Measurements from ENCODE around the gene GJD4. TPM values are rescaled to one million over a fixed set of nuclear protein-coding genes. Genes with fewer than 3 reads are reported as not detected.

Gene GJD4
- total RNA-seq, 1 experiment from 2014 or later = not detected

GRCh38 chr10:35635576-35635975 is 30.4 kb downstream of the GJD4 start (continued):
- peak; percentile 55 to 92 (median 84) for TF ChIP-seq CTCF (IDR thresholded peaks at IDR 0.05 in 2 of 3, conservative IDR thresholded peaks at IDR 0.05 in 1 of 3; ENCODE audit: borderline replicate concordance in 1 of 3, insufficient read depth in 1 of 3, low read depth in 2 of 3, low read length in 2 of 3)

GRCh38 chr10:35636956-35637355 is 31.8 kb downstream of the GJD4 start:
- H3K9me3 ChIP-seq (ENCODE audit: control insufficient read depth in 1 of 2, insufficient read depth in 1 of 2, low read depth in 1 of 2, low read length in 2 of 2) = no peaks in the 10 kb centered on the region
- ChIA-PET RAD21 (ENCODE audit: low non-redundant PET in 1 of 2, low total read pairs in 2 of 2, uncharacterized antibody in 2 of 2, unreplicated experiment in 2 of 2) (no interaction called here), CTCF (no interaction called here), POLR2A (no interaction called here)
- H3K27ac ChIP-seq (ENCODE audit: low read depth, low read length) = no peak overlapping the region
- ATAC-seq (no peak), DNase-seq (ENCODE audit: low read depth, low spot score) (no peak)
- no peaks in the 10 kb centered on the region for H3K36me3 ChIP-seq (ENCODE audit: control insufficient read depth in 1 of 2, insufficient read depth in 2 of 2, low read length in 2 of 2)
- no peaks in the 10 kb centered on the region for H3K9me2 ChIP-seq (ENCODE audit: insufficient read depth)
- no peak overlapping the region for H3K9ac ChIP-seq (ENCODE audit: low read length)
- intact Hi-C loops (cut with micrococcal nuclease) = no loop called here
- H3K4me1 ChIP-seq (ENCODE audit: control insufficient read depth in 1 of 2, insufficient read depth in 2 of 2, low read length in 2 of 2) = peaks cover 0 to 11% of the 10 kb centered on the region in 2 experiments; a peak in 2 of 4 replicates
- H3K4me3 ChIP-seq (replicated peaks in 1 of 2; ENCODE audit: low read depth in 1 of 2, low read length in 2 of 2) = no peak overlapping the region
- no peaks in the 10 kb centered on the region for H3K79me2 ChIP-seq (ENCODE audit: insufficient read depth, low read length)
- H4K20me1 ChIP-seq (ENCODE audit: insufficient read depth) = no peaks in the 10 kb centered on the region
- no peak overlapping the region for H2AFZ ChIP-seq (ENCODE audit: low read depth, low read length, poor library complexity, severe bottlenecking)
- no TSS peak for BruUV-seq (replicated peaks)
- no peak overlapping the region for H3K4me2 ChIP-seq (ENCODE audit: low read length)
- TF ChIP-seq, protein P1, sequence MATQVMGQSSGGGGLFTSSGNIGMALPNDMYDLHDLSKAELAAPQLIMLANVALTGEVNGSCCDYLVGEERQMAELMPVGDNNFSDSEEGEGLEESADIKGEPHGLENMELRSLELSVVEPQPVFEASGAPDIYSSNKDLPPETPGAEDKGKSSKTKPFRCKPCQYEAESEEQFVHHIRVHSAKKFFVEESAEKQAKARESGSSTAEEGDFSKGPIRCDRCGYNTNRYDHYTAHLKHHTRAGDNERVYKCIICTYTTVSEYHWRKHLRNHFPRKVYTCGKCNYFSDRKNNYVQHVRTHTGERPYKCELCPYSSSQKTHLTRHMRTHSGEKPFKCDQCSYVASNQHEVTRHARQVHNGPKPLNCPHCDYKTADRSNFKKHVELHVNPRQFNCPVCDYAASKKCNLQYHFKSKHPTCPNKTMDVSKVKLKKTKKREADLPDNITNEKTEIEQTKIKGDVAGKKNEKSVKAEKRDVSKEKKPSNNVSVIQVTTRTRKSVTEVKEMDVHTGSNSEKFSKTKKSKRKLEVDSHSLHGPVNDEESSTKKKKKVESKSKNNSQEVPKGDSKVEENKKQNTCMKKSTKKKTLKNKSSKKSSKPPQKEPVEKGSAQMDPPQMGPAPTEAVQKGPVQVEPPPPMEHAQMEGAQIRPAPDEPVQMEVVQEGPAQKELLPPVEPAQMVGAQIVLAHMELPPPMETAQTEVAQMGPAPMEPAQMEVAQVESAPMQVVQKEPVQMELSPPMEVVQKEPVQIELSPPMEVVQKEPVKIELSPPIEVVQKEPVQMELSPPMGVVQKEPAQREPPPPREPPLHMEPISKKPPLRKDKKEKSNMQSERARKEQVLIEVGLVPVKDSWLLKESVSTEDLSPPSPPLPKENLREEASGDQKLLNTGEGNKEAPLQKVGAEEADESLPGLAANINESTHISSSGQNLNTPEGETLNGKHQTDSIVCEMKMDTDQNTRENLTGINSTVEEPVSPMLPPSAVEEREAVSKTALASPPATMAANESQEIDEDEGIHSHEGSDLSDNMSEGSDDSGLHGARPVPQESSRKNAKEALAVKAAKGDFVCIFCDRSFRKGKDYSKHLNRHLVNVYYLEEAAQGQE (IDR thresholded peaks at IDR 0.05; ENCODE audit: low read depth) = no peak
- TF ChIP-seq, protein P2, sequence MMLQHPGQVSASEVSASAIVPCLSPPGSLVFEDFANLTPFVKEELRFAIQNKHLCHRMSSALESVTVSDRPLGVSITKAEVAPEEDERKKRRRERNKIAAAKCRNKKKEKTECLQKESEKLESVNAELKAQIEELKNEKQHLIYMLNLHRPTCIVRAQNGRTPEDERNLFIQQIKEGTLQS (IDR thresholded peaks at IDR 0.05) = no peak
- TF ChIP-seq ELF1 (IDR thresholded peaks at IDR 0.05; ENCODE audit: borderline replicate concordance, low read depth) (no peak), SIN3A (IDR thresholded peaks at IDR 0.05; ENCODE audit: low read depth) (no peak), POLR2A (IDR thresholded peaks at IDR 0.05; ENCODE audit: borderline replicate concordance, extremely low read depth, insufficient read depth, insufficient read length) (no peak), TCF7L2 (IDR thresholded peaks at IDR 0.05; ENCODE audit: borderline replicate concordance, extremely low read depth, insufficient read depth, insufficient read length) (no peak), CEBPB (IDR thresholded peaks at IDR 0.05; ENCODE audit: low read depth) (no peak), CTCF (IDR thresholded peaks at IDR 0.05 in 2 of 3, conservative IDR thresholded peaks at IDR 0.05 in 1 of 3; ENCODE audit: borderline replicate concordance in 1 of 3, insufficient read depth in 1 of 3, low read depth in 2 of 3, low read length in 2 of 3) (no peak), ZBTB33 (IDR thresholded peaks at IDR 0.05; ENCODE audit: extremely low read depth, insufficient replicate concordance, low read length) (no peak), ZNF274 (IDR thresholded peaks at IDR 0.05; ENCODE audit: low read depth, low read length) (no peak), RAD21 (IDR thresholded peaks at IDR 0.05; ENCODE audit: low read depth) (no peak), FOSL1 (IDR thresholded peaks at IDR 0.05; ENCODE audit: low read depth) (no peak), YY1 (IDR thresholded peaks at IDR 0.05; ENCODE audit: extremely low read depth, insufficient replicate concordance, low read depth, low read length) (no peak)
- H3K27me3 ChIP-seq (ENCODE audit: insufficient read depth, low read length) = peaks cover 9% of the 10 kb centered on the region
